Natural killer cell (primary cell): Measurements from ENCODE around the gene ADD1. TPM values are rescaled to one million over a fixed set of nuclear protein-coding genes. Genes with fewer than 3 reads are reported as not detected.
A peak's percentile ranks its signal among the peaks of the same experiment; 100 is the strongest.

Experiments used
- ATAC-seq, 3 donors: fragments of 150-1000 bp in 2 of 3; fragments of 200-7000 bp in 1 of 3; cut with Tn5 transposase; 1 replicate in 1 of 3; 2 replicates in 2 of 3; pipeline ENCODE4 v1.10.0; 2021; ENCODE audit warnings: mild to moderate bottlenecking in 2 of 3, moderate library complexity in 2 of 3
- DNase-seq, 2 donors: peaks; one replicate each; pipeline versions ENCODE4 v3.0.0 to v3.0.0-alpha.2; 2013 to 2021; ENCODE audit warnings: mixed read lengths in 1 of 2
- H3K27ac ChIP-seq: one replicate; pipeline ENCODE4 v1.5.1; 2013; ENCODE audit warnings: mild to moderate bottlenecking, low read length
- H3K27me3 ChIP-seq: one replicate; pipeline ENCODE4 v1.6.1; 2013; ENCODE audit warnings: low read length; ENCODE audit not compliant: control insufficient read depth, insufficient read depth
- H3K36me3 ChIP-seq: one replicate; pipeline ENCODE4 v1.6.1; 2013; ENCODE audit warnings: low read length; ENCODE audit not compliant: control insufficient read depth, insufficient read depth
- H3K4me1 ChIP-seq: one replicate; pipeline ENCODE4 v1.6.1; 2013; ENCODE audit warnings: low read length; ENCODE audit not compliant: control insufficient read depth, insufficient read depth
- H3K4me3 ChIP-seq: one replicate; pipeline ENCODE4 v1.5.1; 2013; ENCODE audit warnings: low read length
- H3K9me3 ChIP-seq: one replicate; pipeline ENCODE4 v1.6.1; 2013; ENCODE audit warnings: low read length; ENCODE audit not compliant: control insufficient read depth, insufficient read depth
- H3K27ac Mint-ChIP-seq, 2 donors: one replicate each; pipeline ENCODE4 v1.8.0; 2022; ENCODE audit warnings: mild to moderate bottlenecking in 2 of 2, mixed read lengths in 2 of 2, moderate library complexity in 1 of 2
- H3K27me3 Mint-ChIP-seq, 2 donors: one replicate each; pipeline ENCODE4 v1.8.0; 2022; ENCODE audit warnings: low read depth in 2 of 2, mixed read lengths in 2 of 2
- H3K36me3 Mint-ChIP-seq: one replicate; pipeline ENCODE4 v1.8.0; 2022; ENCODE audit warnings: mixed read lengths
- H3K4me1 Mint-ChIP-seq, 2 donors: one replicate each; pipeline ENCODE4 v1.8.0; 2022; ENCODE audit warnings: mixed read lengths in 2 of 2
- H3K4me3 Mint-ChIP-seq: one replicate; pipeline ENCODE4 v1.8.0; 2022; ENCODE audit warnings: mild to moderate bottlenecking, moderate library complexity, mixed read lengths
- H3K9me3 Mint-ChIP-seq, 2 donors: one replicate each; pipeline ENCODE4 v1.8.0; 2022; ENCODE audit warnings: mixed read lengths in 2 of 2
- CTCF ChIP-seq: fragments of 200-600 bp; IDR thresholded peaks from one replicate; pipeline ENCODE4 v1.8.0; 2022; ENCODE audit warnings: antibody characterized with exemption
- WGBS: methylation state at CpG from one replicate; pipeline ENCODE4 v1.1.7; 2013; ENCODE audit warnings: missing lambda C conversion rate; ENCODE audit not compliant: insufficient coverage; 5-methylcytosine and 5-hydroxymethylcytosine counted together
- intact Hi-C: fragments of 100-400 bp; cut with micrococcal nuclease; formaldehyde crosslinking; loops from one replicate; pipeline ENCODE4 v1.14.2; 2022
- total RNA-seq, 4 donors: library from RNA; stranded (reverse); fragments of 120-200 nt in 1 of 4; gene quantifications; one replicate each; pipeline versions ENCODE4 v1.2.3 to v1.2.4, GENCODE V29; 2013 to 2022

The ADD1 gene
- total RNA-seq, 3 donors from 2014 or later (not counting 1 experiment from before 2014, with no cell fraction given): 383 to 465 (median 452) TPM

- Mint-ChIP-seq H3K4me1 (peaks cover 26 to 73% of the 10 kb centered on the region in 2 donors), H3K27me3 (no peaks in the 10 kb centered on the region), H3K27ac (peak overlapping the region; percentile 16 to 65), H3K36me3 (no peaks in the 10 kb centered on the region), H3K4me3 (no peak overlapping the region), H3K9me3 (no peaks in the 10 kb centered on the region)
- Histone ChIP-seq H3K27me3 (no peaks in the 10 kb centered on the region), H3K9me3 (no peaks in the 10 kb centered on the region), H3K27ac (no peak overlapping the region), H3K36me3 (peaks cover 83% of the 10 kb centered on the region), H3K4me3 (no peak overlapping the region), H3K4me1 (peaks cover 38% of the 10 kb centered on the region)
- TF ChIP-seq CTCF: no peak
- intact Hi-C loops: no loop called here
- WGBS: 87% methylated on average over 24 of the region's 24 CpGs
- ATAC-seq (no peak), DNase-seq (no peak)
Measured at GRCh38 chr4:2824329-2824835, 19.3 kb upstream of the ADD1 start.

- TF ChIP-seq CTCF: no peak
- H3K36me3 Mint-ChIP-seq: no peaks in the 10 kb centered on the region
- H3K4me1 Mint-ChIP-seq: peaks cover 20 to 71% of the 10 kb centered on the region in 2 donors
- ATAC-seq (no peak), DNase-seq (no peak)
- no peaks in the 10 kb centered on the region for H3K9me3 Mint-ChIP-seq
- H3K27ac ChIP-seq: no peak overlapping the region
- H3K27me3 Mint-ChIP-seq: no peaks in the 10 kb centered on the region
- no peaks in the 10 kb centered on the region for H3K9me3 ChIP-seq
- 95% methylated on average over 17 of the region's 17 CpGs for WGBS
- intact Hi-C loops: no loop called here
- H3K4me3 ChIP-seq: no peak overlapping the region
- H3K27ac Mint-ChIP-seq: peak overlapping the region; percentile 16 to 65
- H3K36me3 ChIP-seq: peaks cover 87% of the 10 kb centered on the region
- H3K27me3 ChIP-seq: no peaks in the 10 kb centered on the region
- H3K4me3 Mint-ChIP-seq: no peak overlapping the region
- H3K4me1 ChIP-seq: peaks cover 33% of the 10 kb centered on the region
Measured at GRCh38 chr4:2824836-2825381, 18.7 kb upstream of the ADD1 start.

GRCh38 chr4:2825740-2826139 lies 17.9 kb upstream of the ADD1 start:
- intact Hi-C loops: no loop called here
- TF ChIP-seq CTCF: no peak
- Mint-ChIP-seq H3K9me3 (no peaks in the 10 kb centered on the region), H3K4me1 (peaks cover 14 to 64% of the 10 kb centered on the region in 2 donors), H3K27me3 (no peaks in the 10 kb centered on the region), H3K27ac (peak overlapping the region in 1 of 2 donors; percentile 16), H3K4me3 (no peak overlapping the region), H3K36me3 (no peaks in the 10 kb centered on the region)
- Histone ChIP-seq H3K36me3 (peaks cover 90% of the 10 kb centered on the region), H3K4me3 (no peak overlapping the region), H3K9me3 (no peaks in the 10 kb centered on the region), H3K4me1 (peaks cover 24% of the 10 kb centered on the region), H3K27ac (no peak overlapping the region), H3K27me3 (no peaks in the 10 kb centered on the region)
- ATAC-seq: no peak
- WGBS: 95% methylated on average over 13 of the region's 13 CpGs
- no peak for DNase-seq
